Endodermal cell (in vitro differentiated cells): Measurements from ENCODE around the gene NECAP2. TPM values are rescaled to one million over a fixed set of nuclear protein-coding genes. Genes with fewer than 3 reads are reported as not detected.
"Not testable (repeated sequence)": the region's sequence is repeated elsewhere in the genome, so short reads cannot be mapped to it uniquely, and the experiment has no call there.

Experiments used
- DNase-seq: peaks from one replicate; pipeline ENCODE4 v3.0.0-alpha.2; 2017
- H3K27ac ChIP-seq: 2 replicates; pipeline ENCODE4 v1.5.1; 2013; ENCODE audit warnings: mild to moderate bottlenecking, low read depth, low read length, moderate library complexity
- H3K27me3 ChIP-seq: 2 replicates; pipeline ENCODE4 v1.6.1; 2013; ENCODE audit warnings: mild to moderate bottlenecking, low read length, moderate library complexity; ENCODE audit not compliant: insufficient read depth, control insufficient read depth, poor library complexity, severe bottlenecking
- H3K36me3 ChIP-seq: 2 replicates; pipeline ENCODE4 v1.7.0; 2013; ENCODE audit warnings: mild to moderate bottlenecking, low read length, moderate library complexity; ENCODE audit not compliant: control insufficient read depth, insufficient read depth
- H3K4me1 ChIP-seq: one replicate; pipeline ENCODE4 v1.7.0; 2013; ENCODE audit warnings: low read length; ENCODE audit not compliant: control insufficient read depth, insufficient read depth
- H3K4me3 ChIP-seq: 2 replicates; pipeline ENCODE4 v1.5.1; 2013; ENCODE audit warnings: mild to moderate bottlenecking, low read length, moderate library complexity
- H3K9ac ChIP-seq: 2 replicates; pipeline ENCODE4 v1.6.1; 2013; ENCODE audit warnings: mild to moderate bottlenecking, low read length, moderate library complexity; ENCODE audit not compliant: poor library complexity, severe bottlenecking; ENCODE audit errors: extremely low read depth
- H3K9me3 ChIP-seq: 2 replicates; pipeline ENCODE4 v1.6.1; 2013; ENCODE audit warnings: mild to moderate bottlenecking, low read length, moderate library complexity; ENCODE audit not compliant: control insufficient read depth
- H3K27ac Mint-ChIP-seq: 2 replicates; pipeline ENCODE4 v1.8.0; 2020; ENCODE audit warnings: mixed read lengths
- H3K27me3 Mint-ChIP-seq: 2 replicates; pipeline ENCODE4 v1.8.0; 2021; ENCODE audit warnings: mild to moderate bottlenecking, mixed read lengths; ENCODE audit not compliant: insufficient read depth
- H3K36me3 Mint-ChIP-seq: 2 replicates; pipeline ENCODE4 v1.8.0; 2020; ENCODE audit warnings: low read depth, mixed read lengths
- H3K4me1 Mint-ChIP-seq: 2 replicates; pipeline ENCODE4 v1.8.0; 2020; ENCODE audit warnings: mixed read lengths
- H3K4me3 Mint-ChIP-seq: 2 replicates; pipeline ENCODE4 v1.8.0; 2020; ENCODE audit warnings: mild to moderate bottlenecking, moderate library complexity, mixed read lengths
- H3K9me3 Mint-ChIP-seq: 2 replicates; pipeline ENCODE4 v1.8.0; 2020; ENCODE audit warnings: mild to moderate bottlenecking, mixed read lengths
- CTCF ChIP-seq: fragments of 200-600 bp; sonication (generic); conservative IDR thresholded peaks from 2 replicates; pipeline ENCODE4 v1.5.0; 2021; ENCODE audit warnings: antibody characterized with exemption, mild to moderate bottlenecking
- WGBS, 2 experiments: methylation state at CpG; one replicate each; pipeline versions ENCODE4 v1.1.5 to v1.1.7; 2013; ENCODE audit warnings: missing lambda C conversion rate in 2 of 2, mixed read lengths in 1 of 2; ENCODE audit not compliant: insufficient coverage in 1 of 2, insufficient read length in 1 of 2; 5-methylcytosine and 5-hydroxymethylcytosine counted together
- total RNA-seq, 2 donors: library from RNA; stranded (reverse); fragmentation: NEBNext Ultra II Directional in 1 of 2; extraction: Animal tissue kit (Norgen Biotek cat#: 25700) in 1 of 2; gene quantifications; 2 replicates in 1 of 2; 3 replicates in 1 of 2; pipeline ENCODE4 v1.2.1, GENCODE V29; 2021

NECAP2 gene
- total RNA-seq, 2 donors from 2014 or later: 43.9 to 45.8 TPM

GRCh38 chr1:16503494-16503893, 63.0 kb downstream of the NECAP2 start:
- Mint-ChIP-seq H3K4me1 (no peaks in the 10 kb centered on the region), H3K27ac (no peak overlapping the region), H3K9me3 (peaks cover 6% of the 10 kb centered on the region), H3K4me3 (no peak overlapping the region), H3K27me3 (peaks cover 5% of the 10 kb centered on the region), H3K36me3 (peaks cover 3% of the 10 kb centered on the region)
- no peak for TF ChIP-seq CTCF
- Histone ChIP-seq H3K9me3 (peaks cover 12% of the 10 kb centered on the region), H3K4me1 (no peaks in the 10 kb centered on the region), H3K4me3 (no peak overlapping the region), H3K9ac (no peak overlapping the region), H3K27me3 (no peaks in the 10 kb centered on the region), H3K27ac (no peak overlapping the region), H3K36me3 (no peaks in the 10 kb centered on the region)
- WGBS, 2 experiments: 100% methylated on average over 1 of the region's 2 CpGs; no CpG with 5 or more reads in 1 of the 2 experiments
- DNase-seq: no peak

GRCh38 chr1:16505870-16506269, 65.3 kb downstream of the NECAP2 start:
- not testable (repeated sequence) for DNase-seq, H3K36me3 ChIP-seq, H3K27ac Mint-ChIP-seq, H3K4me1 ChIP-seq, H3K9me3 Mint-ChIP-seq, H3K36me3 Mint-ChIP-seq, H3K4me1 Mint-ChIP-seq, H3K27ac ChIP-seq, H3K27me3 ChIP-seq, H3K9ac ChIP-seq, H3K4me3 Mint-ChIP-seq, H3K4me3 ChIP-seq, H3K27me3 Mint-ChIP-seq
- peaks cover 12% of the 10 kb centered on the region for H3K9me3 ChIP-seq
- WGBS, 2 experiments: 94 to 100% methylated on average over 1 to 2 of the region's 2 CpGs

GRCh38 chr1:16506364-16507136, 66.0 kb downstream of the NECAP2 start:
- not testable (repeated sequence) for H3K36me3 Mint-ChIP-seq
- H3K27ac ChIP-seq: peak overlapping the region; percentile 79

GRCh38 chr1:16508861-16509445, 68.4 kb downstream of the NECAP2 start:
- H3K4me3 ChIP-seq, H3K27ac ChIP-seq, H3K27me3 Mint-ChIP-seq, H3K9me3 Mint-ChIP-seq, H3K36me3 Mint-ChIP-seq, H3K4me1 ChIP-seq, H3K4me3 Mint-ChIP-seq, H3K36me3 ChIP-seq, H3K9ac ChIP-seq, H3K4me1 Mint-ChIP-seq, H3K27me3 ChIP-seq, H3K27ac Mint-ChIP-seq: not testable (repeated sequence)
- peaks cover 12% of the 10 kb centered on the region for H3K9me3 ChIP-seq
- 89 to 91% methylated on average over 6 to 8 of the region's 8 CpGs for WGBS, 2 experiments
- peak; percentile 68 for DNase-seq

More at GRCh38 chr1:16506364-16507136, 66.0 kb downstream of the NECAP2 start:
- H3K36me3 ChIP-seq, H3K4me3 Mint-ChIP-seq, H3K4me3 ChIP-seq, H3K27me3 ChIP-seq, H3K9me3 Mint-ChIP-seq, H3K4me1 Mint-ChIP-seq, H3K27ac Mint-ChIP-seq, H3K9ac ChIP-seq, H3K27me3 Mint-ChIP-seq, H3K4me1 ChIP-seq: not testable (repeated sequence)
- peak; percentile 49 for DNase-seq
- WGBS, 2 experiments: 71 to 81% methylated on average over 5 to 15 of the region's 15 CpGs
- H3K9me3 ChIP-seq: peaks cover 12% of the 10 kb centered on the region

Other genes starting within 250 kb of the NECAP2 start
- gene ARHGEF19, start 228.1 kb upstream of the NECAP2 start, total RNA-seq: 10 to 100 TPM; 14.8 to 17.5 TPM
- gene CPLANE2, start 203.5 kb upstream of the NECAP2 start, total RNA-seq: 10 to 100 TPM in 1 of 2 donors, 1 to 10 TPM in 1; 9.6 to 10.3 TPM
- 10 to 100 TPM; 17.6 to 20.0 TPM for gene FBXO42, start 88.2 kb upstream of the NECAP2 start, total RNA-seq
- gene SZRD1, start 73.5 kb upstream of the NECAP2 start, total RNA-seq: 100 to 1,000 TPM; 111 to 118 TPM
- gene SPATA21, start 3.3 kb upstream of the NECAP2 start, total RNA-seq: not detected
- gene RNU1-1, start 73.6 kb downstream of the NECAP2 start, total RNA-seq: 1,000 to 10,000 TPM; 2,483 to 3,611 TPM
- 10 to 100 TPM; 39.2 to 42.5 TPM for gene NBPF1, start 172.8 kb downstream of the NECAP2 start, total RNA-seq
- 1,000 to 10,000 TPM; 2,483 to 3,611 TPM for gene RNU1-3, start 226.2 kb downstream of the NECAP2 start, total RNA-seq